ENCODE results near the gene REST.
"Not testable (repeated sequence)": the region's sequence is repeated elsewhere in the genome, so short reads cannot be mapped to it uniquely, and the experiment has no call there.

The REST gene

DNA sequence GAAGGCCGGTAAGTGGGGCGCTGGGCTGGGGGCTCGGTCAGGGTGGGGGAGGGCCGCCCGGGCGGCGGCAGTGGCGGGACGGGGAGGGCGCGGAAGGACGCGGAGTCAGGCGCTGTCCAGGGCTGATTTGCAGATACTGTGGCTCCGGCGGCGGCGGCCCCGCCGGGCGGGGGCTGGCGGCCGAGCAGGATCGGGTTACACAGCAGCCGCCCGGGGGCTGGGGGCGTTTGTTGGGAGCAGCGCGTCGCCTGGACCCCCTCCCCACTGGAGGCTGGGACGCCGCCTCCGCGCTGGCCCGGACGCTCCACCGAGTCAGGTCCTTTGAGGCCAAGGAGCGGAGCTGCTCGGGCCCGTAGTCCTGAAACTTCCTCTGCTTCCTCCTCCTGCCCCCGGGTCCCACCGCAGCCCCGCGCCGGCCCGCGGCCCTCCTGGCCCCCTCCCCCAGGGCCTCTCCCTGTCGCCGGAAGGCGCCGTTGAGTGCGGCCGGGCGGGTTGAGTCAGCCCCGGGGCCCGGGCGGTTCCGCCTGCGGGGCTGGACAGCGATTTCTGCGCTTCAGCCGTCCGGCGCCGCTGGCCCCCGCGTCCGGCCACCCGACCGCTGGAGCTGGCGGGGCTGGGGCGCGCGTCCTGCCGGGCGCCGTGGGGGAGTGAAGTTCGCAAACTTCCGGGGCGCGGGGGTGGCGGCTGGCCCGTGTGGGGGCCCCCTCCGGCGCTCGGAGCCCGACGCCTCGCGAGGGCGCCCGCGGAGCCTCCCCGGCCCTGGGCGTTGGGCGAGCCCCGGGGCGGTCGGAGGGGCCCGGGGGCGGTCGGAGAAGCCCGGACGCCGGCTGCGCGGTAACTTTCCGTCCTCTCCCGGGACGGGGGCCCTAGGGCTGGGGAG is 746 bp downstream of the REST start:
- POLR2A ChIA-PET: interaction anchor here (1.6 to 3.8 kb wide), 2 partner anchors 15 to 70 kb away, joined by 4 to 28 read pairs; partner anchors contain the start of genes NOA1 and POLR2B
- peak; percentile 78 for DNase-seq (ENCODE audit: extremely low spot score)
- CTCF ChIA-PET: no interaction called here
- TF ChIP-seq FOXM1 (IDR thresholded peaks at IDR 0.05; ENCODE audit: borderline replicate concordance): peak; percentile 31; the same call in 1 of the 2 replicates
- no peak for TF ChIP-seq L3MBTL2 (conservative IDR thresholded peaks at IDR 0.05)

DNA sequence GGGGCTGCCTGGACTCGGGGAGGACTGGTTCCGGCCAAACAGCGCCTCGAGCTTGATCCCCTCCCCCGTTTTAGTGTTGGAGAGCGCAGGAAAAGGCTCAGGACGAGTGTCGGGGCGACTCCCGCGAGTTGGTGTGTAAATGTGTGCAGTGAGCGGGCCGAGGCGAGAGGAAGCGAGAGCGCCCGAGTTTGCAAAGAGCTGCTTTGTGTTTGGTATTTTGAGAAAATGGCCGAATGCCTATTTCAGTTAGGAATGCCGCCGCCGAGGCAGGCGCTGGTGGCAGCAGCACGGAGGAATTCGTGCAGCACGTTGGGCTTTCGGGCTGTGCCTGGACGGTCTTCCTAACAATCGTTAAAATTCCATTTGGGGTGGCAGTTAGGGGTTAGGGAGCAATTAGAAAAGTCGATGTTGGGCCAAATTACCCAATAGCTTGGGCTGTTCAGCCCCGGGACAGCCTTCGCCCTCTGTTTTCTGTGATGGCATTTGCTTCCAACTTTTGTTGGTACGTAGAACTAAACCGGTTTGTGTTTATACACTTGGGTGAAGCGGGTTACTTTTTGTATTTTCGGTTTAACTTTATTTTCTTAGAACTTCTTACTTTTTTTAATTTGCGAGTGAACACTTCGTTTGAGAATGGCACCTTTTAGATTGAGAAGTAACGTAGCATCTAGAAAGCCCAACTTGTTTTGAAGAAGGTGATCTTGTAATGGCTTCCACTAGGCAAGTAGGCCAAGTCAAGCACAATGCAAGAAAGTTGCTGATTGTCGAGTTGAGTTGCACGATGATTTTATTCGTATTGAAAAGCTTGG is 1.6 kb downstream of the REST start:
- ChIA-PET CTCF (interaction anchor here (0.6 kb wide), 1 partner anchor 1634 kb away, joined by 7 read pairs; no protein-coding TSS in a partner anchor), POLR2A (interaction anchor here (3.8 kb wide), 1 partner anchor 69 kb away, joined by 28 read pairs; the partner anchor contains the start of genes NOA1 and POLR2B)
- TF ChIP-seq CTBP1 (IDR thresholded peaks at IDR 0.05; ENCODE audit: borderline replicate concordance) (no peak), SP1 (IDR thresholded peaks at IDR 0.05) (no peak), ARNT (IDR thresholded peaks at IDR 0.05) (no peak), FOXA1 (IDR thresholded peaks at IDR 0.05) (no peak), SUZ12 (IDR thresholded peaks at IDR 0.05) (no peak), ELF4 (IDR thresholded peaks at IDR 0.05) (no peak), FOXM1 (IDR thresholded peaks at IDR 0.05; ENCODE audit: borderline replicate concordance) (no peak), L3MBTL2 (conservative IDR thresholded peaks at IDR 0.05) (no peak), TARDBP (IDR thresholded peaks at IDR 0.05) (no peak), LEF1 (IDR thresholded peaks at IDR 0.05; ENCODE audit: borderline replicate concordance) (no peak), FOXK2 (IDR thresholded peaks at IDR 0.05) (no peak), NFRKB (IDR thresholded peaks at IDR 0.05) (no peak), ZNF384 (IDR thresholded peaks at IDR 0.05) (no peak), HDGF (IDR thresholded peaks at IDR 0.05; ENCODE audit: borderline replicate concordance) (no peak)
- TF ChIP-seq, protein P1, sequence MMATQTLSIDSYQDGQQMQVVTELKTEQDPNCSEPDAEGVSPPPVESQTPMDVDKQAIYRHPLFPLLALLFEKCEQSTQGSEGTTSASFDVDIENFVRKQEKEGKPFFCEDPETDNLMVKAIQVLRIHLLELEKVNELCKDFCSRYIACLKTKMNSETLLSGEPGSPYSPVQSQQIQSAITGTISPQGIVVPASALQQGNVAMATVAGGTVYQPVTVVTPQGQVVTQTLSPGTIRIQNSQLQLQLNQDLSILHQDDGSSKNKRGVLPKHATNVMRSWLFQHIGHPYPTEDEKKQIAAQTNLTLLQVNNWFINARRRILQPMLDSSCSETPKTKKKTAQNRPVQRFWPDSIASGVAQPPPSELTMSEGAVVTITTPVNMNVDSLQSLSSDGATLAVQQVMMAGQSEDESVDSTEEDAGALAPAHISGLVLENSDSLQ (IDR thresholded peaks at IDR 0.05): no peak
- peak; percentile 49 for DNase-seq (ENCODE audit: extremely low spot score)

DNA sequence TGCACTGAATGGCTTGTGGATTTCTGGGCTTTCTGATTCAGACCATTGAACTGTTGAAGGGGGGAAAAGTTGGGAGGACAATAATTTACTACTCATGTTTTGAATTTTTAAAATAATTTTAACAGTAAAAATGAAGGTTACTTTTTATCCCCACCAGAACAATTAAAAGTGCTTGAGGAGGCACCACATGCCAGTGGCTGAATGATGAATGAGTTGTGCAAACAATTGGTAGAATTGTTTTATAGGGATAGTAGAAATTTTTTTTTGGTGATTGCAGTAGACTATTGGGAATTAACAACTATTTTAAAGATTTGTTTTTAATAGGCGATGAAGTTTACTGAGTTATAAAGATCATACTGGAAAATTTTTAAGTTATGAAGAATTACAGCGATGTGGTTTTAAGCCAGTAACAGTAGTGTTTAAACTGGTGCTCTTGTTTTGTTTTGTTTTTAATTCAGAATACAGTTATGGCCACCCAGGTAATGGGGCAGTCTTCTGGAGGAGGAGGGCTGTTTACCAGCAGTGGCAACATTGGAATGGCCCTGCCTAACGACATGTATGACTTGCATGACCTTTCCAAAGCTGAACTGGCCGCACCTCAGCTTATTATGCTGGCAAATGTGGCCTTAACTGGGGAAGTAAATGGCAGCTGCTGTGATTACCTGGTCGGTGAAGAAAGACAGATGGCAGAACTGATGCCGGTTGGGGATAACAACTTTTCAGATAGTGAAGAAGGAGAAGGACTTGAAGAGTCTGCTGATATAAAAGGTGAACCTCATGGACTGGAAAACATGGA is 2.7 kb downstream of the REST start:
- CTCF ChIA-PET: no interaction called here
- no peak for DNase-seq (ENCODE audit: extremely low spot score)
- TF ChIP-seq ZNF384 (IDR thresholded peaks at IDR 0.05) (no peak), FOXM1 (IDR thresholded peaks at IDR 0.05; ENCODE audit: borderline replicate concordance) (no peak), ELF4 (IDR thresholded peaks at IDR 0.05) (no peak)
- TF ChIP-seq, protein P1 (IDR thresholded peaks at IDR 0.05): peak; percentile 78
- POLR2A ChIA-PET: interaction anchor here (1.0 kb wide), 1 partner anchor 68 kb away, joined by 5 read pairs; the partner anchor contains the start of gene POLR2B

DNA sequence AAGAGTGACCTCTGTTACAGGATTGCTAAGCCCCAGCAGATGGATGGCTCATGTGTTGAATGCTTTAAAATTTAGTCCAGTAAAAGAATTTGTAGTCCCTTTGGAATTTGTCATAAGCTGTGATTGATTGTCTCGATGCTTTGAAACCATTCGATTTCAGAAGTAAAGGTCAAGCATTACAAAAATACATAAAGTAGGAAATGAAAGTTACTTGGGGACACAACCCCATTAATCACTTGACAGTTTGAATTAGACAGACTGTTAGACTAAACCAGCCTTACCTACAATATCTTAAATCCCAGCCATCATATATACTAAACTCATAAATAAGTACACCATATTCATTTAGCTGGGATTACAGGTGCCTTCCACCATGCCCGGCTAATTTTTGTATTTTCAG is 6.6 kb downstream of the REST start:
- ChIA-PET POLR2A (interaction anchor here (1.8 kb wide), 1 partner anchor 64 kb away, joined by 7 read pairs; the partner anchor contains the start of genes NOA1 and POLR2B), CTCF (interaction anchor here (0.6 kb wide), 1 partner anchor 74 kb away, joined by 4 read pairs; no protein-coding TSS in a partner anchor)
- no peak for TF ChIP-seq ZNF384 (IDR thresholded peaks at IDR 0.05)
- TF ChIP-seq, protein P1 (IDR thresholded peaks at IDR 0.05): peak; percentile 73
- no peak for DNase-seq (ENCODE audit: extremely low spot score)

DNA sequence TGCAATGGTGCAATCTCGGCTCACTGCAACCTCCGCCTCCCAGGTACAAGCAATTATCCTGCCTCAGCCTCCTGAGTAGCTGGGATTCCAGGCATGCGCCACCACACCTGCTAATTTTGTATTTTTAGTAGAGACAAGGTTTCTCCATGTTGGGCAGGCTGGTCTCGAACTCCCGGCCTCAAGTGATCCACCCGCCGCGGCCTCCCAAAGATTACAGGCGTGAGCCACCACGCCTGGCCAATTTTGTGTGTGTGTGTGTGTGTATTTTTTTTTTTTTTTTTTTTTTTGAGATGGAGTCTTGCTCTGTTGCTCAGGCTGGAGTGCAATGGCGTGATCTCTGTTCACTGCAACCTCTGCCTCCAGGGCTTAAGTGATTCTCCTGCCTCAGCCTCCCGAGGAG is 7.3 kb downstream of the REST start:
- DNase-seq (ENCODE audit: extremely low spot score); CTCF ChIA-PET: not testable (repeated sequence)
- POLR2A ChIA-PET: interaction anchor here (1.8 kb wide), 1 partner anchor 63 kb away, joined by 7 read pairs; the partner anchor contains the start of genes NOA1 and POLR2B

DNA sequence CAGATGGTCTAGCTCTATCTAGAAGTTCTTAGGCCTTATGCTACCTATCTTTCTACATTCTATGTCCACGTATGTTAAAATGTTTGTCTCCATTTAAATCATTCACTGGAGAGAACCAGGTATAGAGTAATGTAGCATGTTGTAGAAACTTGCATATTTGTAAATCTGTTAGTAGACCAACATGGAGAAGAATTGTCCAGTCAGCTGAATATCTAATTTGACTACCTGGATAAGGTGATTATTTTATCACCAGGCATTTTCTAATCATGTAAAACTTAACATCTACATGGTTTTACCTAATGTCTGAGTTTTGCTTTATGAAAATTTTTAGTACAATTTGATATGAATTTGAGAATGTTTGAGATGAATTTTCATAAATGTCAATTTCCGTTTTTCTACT is 19.5 kb downstream of the REST start:
- CTCF ChIA-PET: no interaction called here
- POLR2A ChIA-PET: no interaction called here
- no peak for TF ChIP-seq ELF4 (IDR thresholded peaks at IDR 0.05)
- no peak for TF ChIP-seq BHLHE40 (IDR thresholded peaks at IDR 0.05; ENCODE audit: borderline replicate concordance)
- no peak for TF ChIP-seq FOXK2 (IDR thresholded peaks at IDR 0.05)
- no peak for TF ChIP-seq L3MBTL2 (conservative IDR thresholded peaks at IDR 0.05)
- no peak for TF ChIP-seq CTBP1 (IDR thresholded peaks at IDR 0.05; ENCODE audit: borderline replicate concordance)
- no peak for TF ChIP-seq ARNT (IDR thresholded peaks at IDR 0.05)
- TF ChIP-seq HDGF (IDR thresholded peaks at IDR 0.05; ENCODE audit: borderline replicate concordance): no peak
- TF ChIP-seq ZNF384 (IDR thresholded peaks at IDR 0.05): no peak
- no peak for TF ChIP-seq SP1 (IDR thresholded peaks at IDR 0.05)
- TF ChIP-seq SUZ12 (IDR thresholded peaks at IDR 0.05): no peak
- no peak for TF ChIP-seq NFRKB (IDR thresholded peaks at IDR 0.05)
- TF ChIP-seq, protein P1 (IDR thresholded peaks at IDR 0.05): no peak
- TF ChIP-seq LEF1 (IDR thresholded peaks at IDR 0.05; ENCODE audit: borderline replicate concordance): no peak
- TF ChIP-seq TARDBP (IDR thresholded peaks at IDR 0.05): no peak
- TF ChIP-seq FOXM1 (IDR thresholded peaks at IDR 0.05; ENCODE audit: borderline replicate concordance): no peak
- TF ChIP-seq FOXA1 (IDR thresholded peaks at IDR 0.05): no peak
- no peak for DNase-seq (ENCODE audit: extremely low spot score)
